HepG2 (cell line): ENCODE results near the gene GAPT. TPM values are rescaled to one million over a fixed set of nuclear protein-coding genes. Genes with fewer than 3 reads are reported as not detected.

Experiments used
- DNMT1 ChIP-seq: sonication (generic); formaldehyde crosslinking; IDR thresholded peaks from 2 replicates; pipeline ENCODE4 v1.5.1; 2020; ENCODE audit warnings: mild to moderate bottlenecking, missing genetic modification reagents
- EZH2 ChIP-seq: conservative IDR thresholded peaks from 2 replicates; pipeline ENCODE4 v1.6.1; 2012; ENCODE audit warnings: mild to moderate bottlenecking, low read depth, low read length, moderate library complexity
- KDM1A ChIP-seq: IDR thresholded peaks from 2 replicates; pipeline ENCODE4 v1.6.1; 2016; ENCODE audit warnings: missing compliant biosample characterization
- KMT2B ChIP-seq: IDR thresholded peaks from 2 replicates; pipeline ENCODE4 v1.6.1; 2016; ENCODE audit warnings: missing genetic modification reagents, missing compliant biosample characterization
- RXRA ChIP-seq: sonication (generic); formaldehyde crosslinking; IDR thresholded peaks from 2 replicates; pipeline ENCODE4 v1.5.1; 2020; ENCODE audit warnings: missing genetic modification reagents
- RXRB ChIP-seq: IDR thresholded peaks from 2 replicates; pipeline ENCODE4 v1.6.1; 2016; ENCODE audit warnings: borderline replicate concordance, missing genetic modification reagents, missing compliant biosample characterization
- SCMH1 ChIP-seq: sonication (generic); formaldehyde crosslinking; IDR thresholded peaks from 2 replicates; pipeline ENCODE4 v1.9.0; 2021; ENCODE audit warnings: missing genetic modification reagents, mild to moderate bottlenecking, borderline replicate concordance
- TEAD3 ChIP-seq: optimal IDR thresholded peaks from 2 replicates; pipeline ENCODE3; 2016; ENCODE audit warnings: borderline replicate concordance
- ZNF253 ChIP-seq: sonication (generic); formaldehyde crosslinking; IDR thresholded peaks from 2 replicates; pipeline ENCODE4 v1.8.0; 2022; ENCODE audit warnings: mild to moderate bottlenecking, missing genetic modification reagents, borderline replicate concordance
- ZNF891 ChIP-seq: sonication (generic); formaldehyde crosslinking; IDR thresholded peaks from 2 replicates; pipeline ENCODE4 v1.5.0; 2020; ENCODE audit warnings: mild to moderate bottlenecking, missing genetic modification reagents
- ZSCAN21 ChIP-seq: sonication (generic); formaldehyde crosslinking; IDR thresholded peaks from 2 replicates; pipeline ENCODE4 v1.8.0; 2022; ENCODE audit warnings: mild to moderate bottlenecking, missing genetic modification reagents, moderate library complexity, borderline replicate concordance
- polyA plus RNA-seq, 8 experiments: library from polyadenylated mRNA; depleted of rRNA in 3 of 8; stranded (reverse) in 7 of 8; unstranded in 1 of 8; fragments of >200 nt; fragmentation: Illumina TruSeq in 4 of 8; extraction: Trizol in 4 of 8; gene quantifications; 2 replicates each; pipeline versions ENCODE4 v1.2.1 to v1.2.3, GENCODE V29; 2011 to 2016; ENCODE audit warnings: low read depth in 4 of 8, missing spikeins in 1 of 8, mixed read lengths in 1 of 8; ENCODE audit not compliant: insufficient read depth in 1 of 8
- total RNA-seq, 5 experiments: library from RNA; depleted of rRNA; stranded (reverse); fragments of >200 nt; fragmentation: Illumina TruSeq; extraction: Trizol; gene quantifications; 2 replicates each; pipeline ENCODE4 v1.2.3, GENCODE V29; 2016; ENCODE audit warnings: low read depth in 1 of 5
- TF ChIP-seq, protein P1 (sequence below): sonication (generic); formaldehyde crosslinking; IDR thresholded peaks from 2 replicates; pipeline ENCODE4 v1.9.0; 2022; ENCODE audit warnings: low read depth, missing genetic modification reagents
- TF ChIP-seq, protein P2 (sequence below): sonication (generic); formaldehyde crosslinking; IDR thresholded peaks from 2 replicates; pipeline ENCODE4; 2020; ENCODE audit warnings: missing genetic modification reagents, mild to moderate bottlenecking, borderline replicate concordance
- TF ChIP-seq, protein P3 (sequence below): IDR thresholded peaks from 2 replicates; pipeline ENCODE4 v1.4.0; 2020; ENCODE audit warnings: mild to moderate bottlenecking, missing genetic modification reagents
- TF ChIP-seq, protein P4 (sequence below): sonication (generic); formaldehyde crosslinking; IDR thresholded peaks from 2 replicates; pipeline ENCODE4 v1.4.0; 2020; ENCODE audit warnings: missing genetic modification reagents
- TF ChIP-seq, protein P5 (sequence below): fragments of 450-650 bp; IDR thresholded peaks from 2 replicates; pipeline ENCODE4 v1.6.1; 2016
- TF ChIP-seq, protein P6 (sequence below): sonication (generic); formaldehyde crosslinking; IDR thresholded peaks from 2 replicates; pipeline ENCODE4 v1.4.0; 2020; ENCODE audit warnings: missing genetic modification reagents

GAPT gene
- total and polyA plus RNA-seq, 2 of the 13 experiments (the other 11 are each of a cell fraction or from before 2014, with no cell fraction given) = not detected

DNA sequence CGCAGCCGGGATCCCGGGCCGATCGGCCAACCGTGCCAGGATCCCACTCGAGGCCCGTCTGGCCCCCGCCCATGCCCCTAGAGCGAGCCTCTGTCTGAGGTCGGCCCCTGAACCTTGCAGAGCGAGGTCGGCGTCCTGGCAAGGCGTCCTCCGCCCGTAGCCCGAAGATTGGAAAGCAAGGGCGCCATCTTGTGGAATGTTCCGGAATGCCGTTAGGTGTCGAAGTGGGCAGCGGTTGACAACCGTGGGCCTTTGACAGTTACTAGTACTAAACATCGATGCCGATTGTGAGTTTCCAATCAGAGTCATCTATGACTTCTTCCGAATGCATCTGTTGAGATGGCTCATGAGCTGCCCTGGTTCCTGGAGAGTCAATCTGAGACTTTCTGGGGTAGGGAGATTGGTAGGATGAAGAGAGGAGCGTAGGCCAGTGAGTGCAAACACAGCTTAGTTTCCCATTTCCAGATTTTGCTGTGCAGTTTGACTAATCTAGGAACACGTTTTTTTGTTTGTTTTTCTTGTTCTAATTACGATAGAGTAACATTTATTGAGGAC is 30.4 kb upstream of the GAPT start (continued):
- TF ChIP-seq, protein P1, sequence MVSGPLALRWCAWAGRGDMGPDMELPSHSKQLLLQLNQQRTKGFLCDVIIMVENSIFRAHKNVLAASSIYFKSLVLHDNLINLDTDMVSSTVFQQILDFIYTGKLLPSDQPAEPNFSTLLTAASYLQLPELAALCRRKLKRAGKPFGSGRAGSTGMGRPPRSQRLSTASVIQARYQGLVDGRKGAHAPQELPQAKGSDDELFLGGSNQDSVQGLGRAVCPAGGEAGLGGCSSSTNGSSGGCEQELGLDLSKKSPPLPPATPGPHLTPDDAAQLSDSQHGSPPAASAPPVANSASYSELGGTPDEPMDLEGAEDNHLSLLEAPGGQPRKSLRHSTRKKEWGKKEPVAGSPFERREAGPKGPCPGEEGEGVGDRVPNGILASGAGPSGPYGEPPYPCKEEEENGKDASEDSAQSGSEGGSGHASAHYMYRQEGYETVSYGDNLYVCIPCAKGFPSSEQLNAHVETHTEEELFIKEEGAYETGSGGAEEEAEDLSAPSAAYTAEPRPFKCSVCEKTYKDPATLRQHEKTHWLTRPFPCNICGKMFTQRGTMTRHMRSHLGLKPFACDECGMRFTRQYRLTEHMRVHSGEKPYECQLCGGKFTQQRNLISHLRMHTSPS (CRISPR knock-in tag) = no peak
- TF ChIP-seq ZSCAN21 (CRISPR knock-in tag) = no peak; the same call in 1 of the 2 replicates
- TF ChIP-seq KMT2B (CRISPR knock-in tag) = 0 out of 2 replicates have a peak, but pooled peaks have one; percentile 24
- peak; percentile 83 for TF ChIP-seq TEAD3 (CRISPR knock-in tag)
- no peak for TF ChIP-seq EZH2
- TF ChIP-seq, protein P2, sequence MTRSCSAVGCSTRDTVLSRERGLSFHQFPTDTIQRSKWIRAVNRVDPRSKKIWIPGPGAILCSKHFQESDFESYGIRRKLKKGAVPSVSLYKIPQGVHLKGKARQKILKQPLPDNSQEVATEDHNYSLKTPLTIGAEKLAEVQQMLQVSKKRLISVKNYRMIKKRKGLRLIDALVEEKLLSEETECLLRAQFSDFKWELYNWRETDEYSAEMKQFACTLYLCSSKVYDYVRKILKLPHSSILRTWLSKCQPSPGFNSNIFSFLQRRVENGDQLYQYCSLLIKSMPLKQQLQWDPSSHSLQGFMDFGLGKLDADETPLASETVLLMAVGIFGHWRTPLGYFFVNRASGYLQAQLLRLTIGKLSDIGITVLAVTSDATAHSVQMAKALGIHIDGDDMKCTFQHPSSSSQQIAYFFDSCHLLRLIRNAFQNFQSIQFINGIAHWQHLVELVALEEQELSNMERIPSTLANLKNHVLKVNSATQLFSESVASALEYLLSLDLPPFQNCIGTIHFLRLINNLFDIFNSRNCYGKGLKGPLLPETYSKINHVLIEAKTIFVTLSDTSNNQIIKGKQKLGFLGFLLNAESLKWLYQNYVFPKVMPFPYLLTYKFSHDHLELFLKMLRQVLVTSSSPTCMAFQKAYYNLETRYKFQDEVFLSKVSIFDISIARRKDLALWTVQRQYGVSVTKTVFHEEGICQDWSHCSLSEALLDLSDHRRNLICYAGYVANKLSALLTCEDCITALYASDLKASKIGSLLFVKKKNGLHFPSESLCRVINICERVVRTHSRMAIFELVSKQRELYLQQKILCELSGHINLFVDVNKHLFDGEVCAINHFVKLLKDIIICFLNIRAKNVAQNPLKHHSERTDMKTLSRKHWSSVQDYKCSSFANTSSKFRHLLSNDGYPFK (CRISPR knock-in tag) = no peak
- TF ChIP-seq, protein P3, sequence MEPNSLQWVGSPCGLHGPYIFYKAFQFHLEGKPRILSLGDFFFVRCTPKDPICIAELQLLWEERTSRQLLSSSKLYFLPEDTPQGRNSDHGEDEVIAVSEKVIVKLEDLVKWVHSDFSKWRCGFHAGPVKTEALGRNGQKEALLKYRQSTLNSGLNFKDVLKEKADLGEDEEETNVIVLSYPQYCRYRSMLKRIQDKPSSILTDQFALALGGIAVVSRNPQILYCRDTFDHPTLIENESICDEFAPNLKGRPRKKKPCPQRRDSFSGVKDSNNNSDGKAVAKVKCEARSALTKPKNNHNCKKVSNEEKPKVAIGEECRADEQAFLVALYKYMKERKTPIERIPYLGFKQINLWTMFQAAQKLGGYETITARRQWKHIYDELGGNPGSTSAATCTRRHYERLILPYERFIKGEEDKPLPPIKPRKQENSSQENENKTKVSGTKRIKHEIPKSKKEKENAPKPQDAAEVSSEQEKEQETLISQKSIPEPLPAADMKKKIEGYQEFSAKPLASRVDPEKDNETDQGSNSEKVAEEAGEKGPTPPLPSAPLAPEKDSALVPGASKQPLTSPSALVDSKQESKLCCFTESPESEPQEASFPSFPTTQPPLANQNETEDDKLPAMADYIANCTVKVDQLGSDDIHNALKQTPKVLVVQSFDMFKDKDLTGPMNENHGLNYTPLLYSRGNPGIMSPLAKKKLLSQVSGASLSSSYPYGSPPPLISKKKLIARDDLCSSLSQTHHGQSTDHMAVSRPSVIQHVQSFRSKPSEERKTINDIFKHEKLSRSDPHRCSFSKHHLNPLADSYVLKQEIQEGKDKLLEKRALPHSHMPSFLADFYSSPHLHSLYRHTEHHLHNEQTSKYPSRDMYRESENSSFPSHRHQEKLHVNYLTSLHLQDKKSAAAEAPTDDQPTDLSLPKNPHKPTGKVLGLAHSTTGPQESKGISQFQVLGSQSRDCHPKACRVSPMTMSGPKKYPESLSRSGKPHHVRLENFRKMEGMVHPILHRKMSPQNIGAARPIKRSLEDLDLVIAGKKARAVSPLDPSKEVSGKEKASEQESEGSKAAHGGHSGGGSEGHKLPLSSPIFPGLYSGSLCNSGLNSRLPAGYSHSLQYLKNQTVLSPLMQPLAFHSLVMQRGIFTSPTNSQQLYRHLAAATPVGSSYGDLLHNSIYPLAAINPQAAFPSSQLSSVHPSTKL (CRISPR knock-in tag) = peak; percentile 9; the same call in 1 of the 2 replicates
- TF ChIP-seq DNMT1 = no peak
- TF ChIP-seq, protein P4, sequence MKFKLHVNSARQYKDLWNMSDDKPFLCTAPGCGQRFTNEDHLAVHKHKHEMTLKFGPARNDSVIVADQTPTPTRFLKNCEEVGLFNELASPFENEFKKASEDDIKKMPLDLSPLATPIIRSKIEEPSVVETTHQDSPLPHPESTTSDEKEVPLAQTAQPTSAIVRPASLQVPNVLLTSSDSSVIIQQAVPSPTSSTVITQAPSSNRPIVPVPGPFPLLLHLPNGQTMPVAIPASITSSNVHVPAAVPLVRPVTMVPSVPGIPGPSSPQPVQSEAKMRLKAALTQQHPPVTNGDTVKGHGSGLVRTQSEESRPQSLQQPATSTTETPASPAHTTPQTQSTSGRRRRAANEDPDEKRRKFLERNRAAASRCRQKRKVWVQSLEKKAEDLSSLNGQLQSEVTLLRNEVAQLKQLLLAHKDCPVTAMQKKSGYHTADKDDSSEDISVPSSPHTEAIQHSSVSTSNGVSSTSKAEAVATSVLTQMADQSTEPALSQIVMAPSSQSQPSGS (CRISPR knock-in tag) = no peak; the same call in 1 of the 2 replicates
- TF ChIP-seq ZNF891 (CRISPR knock-in tag) = no peak
- no peak for TF ChIP-seq KDM1A (CRISPR knock-in tag)
- TF ChIP-seq RXRA = peak; percentile 65; the same call in 1 of the 2 replicates
- TF ChIP-seq SCMH1 = no peak
- TF ChIP-seq, protein P5, sequence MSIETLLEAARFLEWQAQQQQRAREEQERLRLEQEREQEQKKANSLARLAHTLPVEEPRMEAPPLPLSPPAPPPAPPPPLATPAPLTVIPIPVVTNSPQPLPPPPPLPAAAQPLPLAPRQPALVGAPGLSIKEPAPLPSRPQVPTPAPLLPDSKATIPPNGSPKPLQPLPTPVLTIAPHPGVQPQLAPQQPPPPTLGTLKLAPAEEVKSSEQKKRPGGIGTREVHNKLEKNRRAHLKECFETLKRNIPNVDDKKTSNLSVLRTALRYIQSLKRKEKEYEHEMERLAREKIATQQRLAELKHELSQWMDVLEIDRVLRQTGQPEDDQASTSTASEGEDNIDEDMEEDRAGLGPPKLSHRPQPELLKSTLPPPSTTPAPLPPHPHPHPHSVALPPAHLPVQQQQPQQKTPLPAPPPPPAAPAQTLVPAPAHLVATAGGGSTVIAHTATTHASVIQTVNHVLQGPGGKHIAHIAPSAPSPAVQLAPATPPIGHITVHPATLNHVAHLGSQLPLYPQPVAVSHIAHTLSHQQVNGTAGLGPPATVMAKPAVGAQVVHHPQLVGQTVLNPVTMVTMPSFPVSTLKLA = no peak
- TF ChIP-seq ZNF253 (CRISPR knock-in tag) = no peak
- TF ChIP-seq, protein P6, sequence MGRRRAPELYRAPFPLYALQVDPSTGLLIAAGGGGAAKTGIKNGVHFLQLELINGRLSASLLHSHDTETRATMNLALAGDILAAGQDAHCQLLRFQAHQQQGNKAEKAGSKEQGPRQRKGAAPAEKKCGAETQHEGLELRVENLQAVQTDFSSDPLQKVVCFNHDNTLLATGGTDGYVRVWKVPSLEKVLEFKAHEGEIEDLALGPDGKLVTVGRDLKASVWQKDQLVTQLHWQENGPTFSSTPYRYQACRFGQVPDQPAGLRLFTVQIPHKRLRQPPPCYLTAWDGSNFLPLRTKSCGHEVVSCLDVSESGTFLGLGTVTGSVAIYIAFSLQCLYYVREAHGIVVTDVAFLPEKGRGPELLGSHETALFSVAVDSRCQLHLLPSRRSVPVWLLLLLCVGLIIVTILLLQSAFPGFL (CRISPR knock-in tag) = no peak
- TF ChIP-seq RXRB (CRISPR knock-in tag) = no peak
